Activated CD8-positive, alpha-beta T cell treated with anti-CD3 and anti-CD28 coated beads for 36 hours (primary cell): Measurements from ENCODE around the gene GGACT. TPM values are rescaled to one million over a fixed set of nuclear protein-coding genes. Genes with fewer than 3 reads are reported as not detected.

Experiments used
- ATAC-seq: fragments of 200-7000 bp; cut with Tn5 transposase; one replicate; pipeline ENCODE4 v1.10.0; 2021; ENCODE audit warnings: mild to moderate bottlenecking, moderate library complexity
- CTCF ChIA-PET: fragments of 350-600 bp; sonication (Branson Sonifier 250); formaldehyde crosslinking; loops from one replicate; lab custom pipeline; 2021; ENCODE audit warnings: antibody characterized with exemption; lab: Charles Lee
- POLR2A ChIA-PET: fragments of 350-600 bp; sonication (Branson Sonifier 250); formaldehyde crosslinking; loops from one replicate; lab custom pipeline; 2021; ENCODE audit warnings: antibody characterized with exemption; lab: Charles Lee
- DNase-seq: peaks from one replicate; pipeline ENCODE4 v3.0.0-alpha.2; 2020
- H3K27ac Mint-ChIP-seq: one replicate; pipeline ENCODE4 v1.8.0; 2021; ENCODE audit warnings: mild to moderate bottlenecking, mixed read lengths
- H3K27me3 Mint-ChIP-seq: one replicate; pipeline ENCODE4 v1.8.0; 2021; ENCODE audit warnings: mixed read lengths
- H3K36me3 Mint-ChIP-seq: one replicate; pipeline ENCODE4 v1.8.0; 2021; ENCODE audit warnings: low read depth, mixed read lengths
- H3K4me1 Mint-ChIP-seq: one replicate; pipeline ENCODE4 v1.8.0; 2021; ENCODE audit warnings: low read depth, mixed read lengths
- H3K4me3 Mint-ChIP-seq: one replicate; pipeline ENCODE4 v1.8.0; 2021; ENCODE audit warnings: mild to moderate bottlenecking, moderate library complexity, mixed read lengths
- H3K9me3 Mint-ChIP-seq: one replicate; pipeline ENCODE4 v1.8.0; 2021; ENCODE audit warnings: mixed read lengths
- CTCF ChIP-seq: fragments of 200-600 bp; IDR thresholded peaks from one replicate; pipeline ENCODE4 v1.8.0; 2022; ENCODE audit warnings: antibody characterized with exemption, mild to moderate bottlenecking
- intact Hi-C: fragments of 100-400 bp; cut with micrococcal nuclease; formaldehyde crosslinking; loops from one replicate; pipeline ENCODE4 v1.10.0; 2022
- total RNA-seq, 2 experiments: library from RNA; stranded (reverse); gene quantifications; one replicate each; pipeline ENCODE4 v1.2.3, GENCODE V29; 2021

GGACT gene
- total RNA-seq, 2 experiments from 2014 or later, result 4.0 to 5.3 TPM

DNA sequence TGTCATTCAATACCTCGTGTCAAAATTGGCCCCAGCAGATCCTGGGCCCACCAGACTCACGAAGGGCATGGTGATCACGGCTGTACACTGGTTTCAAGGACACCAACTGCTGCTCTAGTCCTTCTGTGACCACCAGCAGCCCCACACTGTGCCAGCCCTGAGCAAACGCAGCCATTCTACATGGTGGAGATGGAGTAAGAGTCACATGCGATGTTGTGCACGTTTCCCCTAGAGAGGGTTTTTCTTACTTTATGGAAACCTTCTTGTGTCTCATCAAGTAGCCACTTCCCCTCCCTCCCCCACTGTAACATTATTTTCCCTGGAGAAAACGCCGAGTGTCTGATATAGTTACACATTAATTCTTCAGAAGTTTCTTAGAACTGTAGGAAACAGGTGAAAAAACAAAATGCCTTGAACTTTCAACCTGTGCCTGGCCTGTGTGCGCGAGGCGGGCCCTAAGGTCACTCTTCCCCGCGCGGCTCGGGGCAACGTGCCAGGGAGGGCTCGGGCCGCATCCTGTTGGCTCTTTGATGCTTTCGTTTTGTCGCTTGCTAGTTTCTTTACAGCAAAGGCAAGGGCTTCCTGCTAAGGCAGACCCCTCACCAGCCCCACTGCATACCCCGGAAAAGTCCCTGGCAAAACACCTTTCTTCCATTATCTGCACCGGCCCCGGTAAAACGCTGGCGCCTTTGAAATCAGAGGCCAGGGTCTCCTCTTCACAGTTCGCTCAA lies 44.6 kb downstream of the GGACT start:
- Mint-ChIP-seq H3K4me3 (no peak overlapping the region), H3K27ac (no peak overlapping the region), H3K4me1 (peaks cover 14% of the 10 kb centered on the region), H3K9me3 (no peaks in the 10 kb centered on the region), H3K36me3 (no peaks in the 10 kb centered on the region), H3K27me3 (no peaks in the 10 kb centered on the region)
- ChIA-PET CTCF (interaction anchor here (0.7 to 1.7 kb wide), 4 partner anchors 10 to 889 kb away, joined by 3 to 7 read pairs (median 4); no protein-coding TSS in a partner anchor), POLR2A (no interaction called here)
- TF ChIP-seq CTCF, result no peak
- no peak for DNase-seq
- no peak for ATAC-seq
- intact Hi-C loops, result no loop called here

DNA sequence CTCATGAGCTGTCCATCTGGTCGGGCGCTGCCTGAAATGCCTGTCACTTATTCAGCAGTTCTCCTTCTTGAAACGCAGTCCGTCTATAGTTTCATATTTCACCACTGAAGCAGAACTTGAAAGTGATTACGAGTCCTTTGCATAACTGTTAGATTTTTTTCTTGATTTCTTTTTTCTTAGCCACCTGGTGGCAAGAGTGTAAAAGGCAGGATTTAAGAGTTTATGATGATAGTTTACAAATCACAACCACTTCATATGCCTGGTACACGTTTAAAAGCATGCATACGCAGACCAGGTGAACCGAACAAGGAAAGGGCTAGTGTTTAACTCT lies 45.8 kb downstream of the GGACT start:
- Mint-ChIP-seq H3K27ac (no peak overlapping the region), H3K27me3 (no peaks in the 10 kb centered on the region), H3K4me3 (no peak overlapping the region), H3K4me1 (peaks cover 26% of the 10 kb centered on the region), H3K9me3 (no peaks in the 10 kb centered on the region), H3K36me3 (no peaks in the 10 kb centered on the region)
- peak; percentile 56 for TF ChIP-seq CTCF
- ATAC-seq, result peak; percentile 82
- DNase-seq, result peak; percentile 15
- ChIA-PET POLR2A (no interaction called here), CTCF (interaction anchor here (0.7 to 1.7 kb wide), 8 partner anchors 9 to 894 kb away, joined by 3 to 7 read pairs (median 3); no protein-coding TSS in a partner anchor)
- intact Hi-C loops, result no loop called here

DNA sequence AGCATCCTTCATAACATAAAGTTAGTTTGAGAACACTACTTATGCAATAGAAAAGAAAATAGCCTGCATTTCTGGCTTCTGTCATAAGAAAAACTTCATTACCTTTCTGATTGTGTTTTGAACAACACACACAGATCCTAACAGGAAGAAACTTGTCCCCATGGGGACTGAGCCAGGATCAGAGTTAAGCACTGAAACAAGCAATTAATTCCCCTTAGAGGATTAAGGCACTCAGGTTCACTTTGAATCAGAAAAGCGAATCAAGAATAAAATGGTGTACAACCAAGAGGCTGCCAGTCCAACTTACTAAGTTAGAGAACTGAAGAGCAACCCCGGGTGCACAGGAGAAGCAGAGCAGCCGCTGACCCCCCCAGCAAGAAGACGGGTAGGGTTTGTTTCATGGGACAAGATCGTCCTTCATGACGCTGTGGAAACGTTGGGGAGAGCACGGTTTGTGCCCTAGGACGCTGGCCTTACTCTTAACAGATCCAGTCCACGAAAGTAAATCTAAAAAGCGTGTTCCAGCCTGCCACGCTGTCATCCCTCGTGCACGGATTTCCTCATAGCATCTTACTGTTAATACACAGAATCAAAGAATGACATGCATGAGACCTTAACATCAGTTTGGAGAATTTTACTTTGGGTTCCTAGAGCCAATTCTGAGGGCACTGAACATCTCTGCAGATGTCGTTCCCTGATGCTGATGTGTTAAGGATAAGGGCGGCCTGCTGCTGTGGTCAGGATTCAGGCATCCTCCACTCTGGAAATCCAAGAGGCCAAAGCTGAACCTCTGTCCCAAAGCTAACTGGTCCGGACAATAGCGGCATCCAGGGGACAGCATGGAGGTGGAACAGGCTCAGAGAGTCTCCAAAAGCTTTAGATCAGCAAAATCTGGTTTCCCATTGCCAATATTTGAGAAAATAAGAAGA lies 46.4 kb downstream of the GGACT start:
- Mint-ChIP-seq H3K4me1 (peaks cover 32% of the 10 kb centered on the region), H3K4me3 (no peak overlapping the region), H3K36me3 (peaks cover 2% of the 10 kb centered on the region), H3K9me3 (no peaks in the 10 kb centered on the region), H3K27me3 (no peaks in the 10 kb centered on the region), H3K27ac (no peak overlapping the region)
- CTCF ChIA-PET, result interaction anchor here (0.7 to 1.7 kb wide), 7 partner anchors 10 to 893 kb away, joined by 3 to 7 read pairs (median 3); no protein-coding TSS in a partner anchor
- POLR2A ChIA-PET, result no interaction called here
- ATAC-seq, result no peak
- DNase-seq, result no peak
- TF ChIP-seq CTCF, result no peak
- intact Hi-C loops, result no loop called here

- Mint-ChIP-seq H3K27ac (no peak overlapping the region), H3K27me3 (no peaks in the 10 kb centered on the region), H3K9me3 (no peaks in the 10 kb centered on the region), H3K4me1 (peaks cover 36% of the 10 kb centered on the region), H3K4me3 (no peak overlapping the region), H3K36me3 (peaks cover 2% of the 10 kb centered on the region)
- CTCF ChIA-PET, result no interaction called here
- DNase-seq (no peak), ATAC-seq (no peak)
- TF ChIP-seq CTCF, result no peak
- POLR2A ChIA-PET, result no interaction called here
- intact Hi-C loops, result no loop called here
Measured at GRCh38 chr13:100540621-100541020, 48.0 kb downstream of the GGACT start.
